ENCODE results near the gene SLC66A3. TPM values are rescaled to one million over a fixed set of nuclear protein-coding genes. Genes with fewer than 3 reads are reported as not detected.

SLC66A3 gene
- total RNA-seq, 1 experiment from 2014 or later = 16.7 TPM

GRCh38 chr2:11134349-11134748 is 20.9 kb upstream of the SLC66A3 start:
- no peak for DNase-seq (ENCODE audit: low spot score)

GRCh38 chr2:11140492-11140891 is 14.8 kb upstream of the SLC66A3 start:
- DNase-seq (ENCODE audit: low spot score) = no peak

DNA sequence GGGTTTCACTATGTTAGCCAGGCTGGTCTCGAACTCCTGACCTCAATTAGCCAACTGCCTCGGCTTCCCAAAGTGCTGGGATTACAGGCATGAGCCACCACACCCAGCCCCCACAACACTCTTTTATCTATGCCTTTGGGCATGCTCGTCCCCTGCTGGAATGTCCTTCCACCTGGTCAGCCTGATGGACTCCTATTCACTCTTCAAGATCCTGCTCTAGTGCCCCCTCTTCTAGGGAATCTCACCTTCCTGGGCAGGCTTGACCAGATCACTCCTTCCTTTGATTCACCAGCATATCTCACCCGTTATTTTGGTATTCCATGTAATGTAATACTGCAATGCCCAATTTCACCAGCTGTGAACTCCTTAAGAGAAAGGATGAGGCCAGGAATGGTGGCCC is 13.9 kb upstream of the SLC66A3 start:
- no peak for DNase-seq (ENCODE audit: low spot score)

- DNase-seq (ENCODE audit: low spot score) = no peak
Measured at GRCh38 chr2:11142330-11142729, 12.9 kb upstream of the SLC66A3 start.

DNA sequence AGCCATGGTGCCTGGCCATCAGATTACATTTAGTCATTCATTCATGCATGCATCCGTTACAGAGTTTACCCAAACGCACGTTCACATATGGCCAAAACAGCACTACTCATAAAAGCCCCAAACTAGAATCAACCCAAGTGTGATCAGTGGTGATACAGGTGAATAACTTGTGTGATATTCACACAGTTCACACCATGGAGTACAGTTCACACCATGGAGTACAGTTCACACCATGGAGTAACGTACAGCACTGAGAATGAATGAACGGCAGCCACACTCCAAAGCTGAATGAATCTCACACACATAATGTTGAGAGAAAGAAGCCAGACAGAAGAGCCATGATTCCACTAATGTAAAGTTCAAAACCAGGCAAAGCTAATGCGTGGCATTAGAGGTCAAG is 12.3 kb upstream of the SLC66A3 start:
- DNase-seq (ENCODE audit: low spot score) = no peak

- no peak for DNase-seq (ENCODE audit: low spot score)
Measured at GRCh38 chr2:11144077-11144737, 11.1 kb upstream of the SLC66A3 start.

- DNase-seq (ENCODE audit: low spot score) = no peak
Measured at GRCh38 chr2:11144738-11145079, 10.6 kb upstream of the SLC66A3 start.

DNA sequence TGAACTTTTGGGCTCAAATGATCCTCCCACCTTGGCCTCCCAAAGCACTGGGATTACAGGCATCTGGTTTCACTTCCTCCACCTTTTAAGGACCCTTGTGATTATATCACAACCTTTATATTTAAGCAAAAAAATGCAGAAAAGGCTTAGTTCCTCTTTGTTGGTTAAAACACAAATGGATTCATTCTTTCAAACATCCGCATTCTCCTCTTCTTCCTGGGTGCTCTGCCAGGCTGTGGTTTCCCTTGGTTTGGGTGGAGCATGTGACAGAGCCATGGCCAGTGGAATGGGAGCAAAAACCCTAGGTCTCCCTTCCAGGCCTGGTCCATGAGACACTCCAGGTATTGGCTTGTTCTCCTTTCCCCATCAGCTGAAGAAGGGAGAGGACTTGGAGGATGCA is 9.9 kb upstream of the SLC66A3 start:
- DNase-seq (ENCODE audit: low spot score) = no peak

DNA sequence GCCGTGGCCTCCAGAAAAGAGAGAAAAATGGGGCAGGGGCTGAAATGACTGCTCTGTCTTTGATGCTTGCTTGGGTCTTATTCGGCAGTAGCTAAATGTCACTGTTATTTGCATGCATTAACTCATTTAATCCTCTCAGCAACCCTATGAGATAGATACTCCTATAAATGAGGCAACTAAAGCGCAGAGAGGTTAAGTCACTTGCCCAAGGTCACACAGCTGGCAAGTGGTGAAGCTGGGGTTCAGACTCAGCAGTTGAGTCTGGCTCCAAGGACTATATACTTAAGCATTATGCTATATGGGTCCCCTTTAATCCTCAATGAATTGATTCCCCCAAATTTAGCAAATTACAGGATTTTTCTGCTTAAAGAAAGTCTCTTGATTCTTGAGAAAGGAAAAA is 9.2 kb upstream of the SLC66A3 start:
- DNase-seq (ENCODE audit: low spot score) = no peak

- no peak for DNase-seq (ENCODE audit: low spot score)
Measured at GRCh38 chr2:11147263-11147662, 8.0 kb upstream of the SLC66A3 start.

DNA sequence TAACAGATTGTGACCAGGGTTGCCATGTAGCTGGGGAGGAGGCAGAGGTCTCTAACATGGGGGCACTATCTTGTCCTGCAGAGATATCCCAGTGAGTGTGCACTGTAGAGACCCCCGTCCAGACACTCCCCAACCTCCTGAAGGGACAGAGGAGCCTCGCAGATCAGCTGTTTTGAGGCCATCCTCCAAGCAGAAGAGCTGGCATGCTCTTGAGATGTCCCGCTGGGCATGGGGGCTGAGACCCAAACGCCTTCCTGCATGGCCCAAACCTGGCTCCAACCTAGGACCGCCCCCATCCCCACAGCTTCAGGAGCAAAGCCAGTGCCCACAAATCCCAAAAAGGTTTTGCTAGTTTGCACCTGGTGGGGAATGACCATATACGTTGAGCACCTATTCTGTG is 2.7 kb upstream of the SLC66A3 start:
- DNase-seq (ENCODE audit: low spot score) = no peak

DNA sequence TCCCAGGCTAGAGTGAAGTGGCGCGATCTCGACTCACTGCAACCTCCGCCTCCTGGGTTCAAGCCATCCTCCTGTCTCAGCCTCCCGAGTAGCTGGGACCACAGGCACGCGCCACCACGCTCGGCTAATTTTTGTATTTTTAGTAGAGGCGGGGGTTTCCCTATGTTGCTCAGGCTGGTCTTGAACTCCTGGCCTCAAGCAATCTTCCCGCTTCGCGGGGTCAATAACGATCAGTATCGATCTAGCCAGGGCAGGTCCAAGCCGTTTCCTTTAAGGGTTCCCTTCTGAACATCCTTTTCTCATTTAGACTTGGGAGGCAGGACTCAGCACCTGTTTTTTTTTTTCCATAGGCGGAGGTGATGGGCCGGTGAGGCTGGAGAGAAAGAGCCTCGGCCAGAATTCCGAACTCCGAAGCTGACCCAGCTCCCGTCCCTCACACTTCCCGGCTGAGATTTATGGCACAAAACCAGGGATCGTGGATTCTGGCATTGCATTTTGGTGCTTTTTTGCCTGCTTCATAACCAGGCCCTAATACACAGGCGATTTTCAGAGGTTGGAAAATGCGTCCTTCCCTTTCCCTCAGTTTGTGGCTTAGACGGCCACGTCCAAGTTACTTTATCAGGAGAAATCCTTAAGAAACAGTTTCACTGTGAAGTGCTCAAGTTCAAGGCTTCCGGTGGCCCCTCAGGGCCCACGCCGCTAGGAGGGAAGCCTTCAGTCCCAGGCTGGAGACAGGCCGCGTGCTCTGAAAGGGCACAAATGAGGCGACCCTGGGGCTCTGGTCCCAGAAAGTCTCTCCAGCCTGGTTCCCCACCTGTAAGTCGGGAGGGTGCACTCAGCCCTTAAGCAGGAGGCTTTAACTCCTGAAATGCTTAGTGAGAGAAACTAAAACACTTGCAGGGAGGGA is 998 bp upstream of the SLC66A3 start:
- DNase-seq (ENCODE audit: low spot score) = no peak

DNA sequence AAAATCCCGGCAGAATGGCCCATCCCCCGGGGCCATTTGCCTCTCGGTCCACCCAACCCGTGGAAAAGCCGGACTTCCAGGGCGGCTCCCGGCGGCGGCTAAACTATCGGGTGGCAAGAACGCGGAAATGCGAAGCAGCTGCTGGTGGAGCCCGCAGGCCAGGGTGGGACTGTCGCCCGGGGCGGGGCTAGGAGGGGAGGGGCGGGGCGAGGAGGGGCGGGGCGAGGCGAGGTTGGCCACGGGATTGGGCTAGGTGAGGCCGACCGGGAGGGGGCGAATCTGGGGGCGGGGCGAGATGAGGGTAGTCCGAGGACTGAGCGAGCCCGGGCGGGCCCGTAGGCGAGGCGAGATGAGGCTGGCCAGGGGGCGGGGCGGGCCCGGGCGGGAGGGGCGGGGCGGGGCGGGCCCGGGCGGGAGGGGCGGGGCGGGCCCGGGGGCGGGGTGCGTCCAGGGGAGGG is 315 bp upstream of the SLC66A3 start:
- peak; percentile 96 for DNase-seq (ENCODE audit: low spot score)

DNA sequence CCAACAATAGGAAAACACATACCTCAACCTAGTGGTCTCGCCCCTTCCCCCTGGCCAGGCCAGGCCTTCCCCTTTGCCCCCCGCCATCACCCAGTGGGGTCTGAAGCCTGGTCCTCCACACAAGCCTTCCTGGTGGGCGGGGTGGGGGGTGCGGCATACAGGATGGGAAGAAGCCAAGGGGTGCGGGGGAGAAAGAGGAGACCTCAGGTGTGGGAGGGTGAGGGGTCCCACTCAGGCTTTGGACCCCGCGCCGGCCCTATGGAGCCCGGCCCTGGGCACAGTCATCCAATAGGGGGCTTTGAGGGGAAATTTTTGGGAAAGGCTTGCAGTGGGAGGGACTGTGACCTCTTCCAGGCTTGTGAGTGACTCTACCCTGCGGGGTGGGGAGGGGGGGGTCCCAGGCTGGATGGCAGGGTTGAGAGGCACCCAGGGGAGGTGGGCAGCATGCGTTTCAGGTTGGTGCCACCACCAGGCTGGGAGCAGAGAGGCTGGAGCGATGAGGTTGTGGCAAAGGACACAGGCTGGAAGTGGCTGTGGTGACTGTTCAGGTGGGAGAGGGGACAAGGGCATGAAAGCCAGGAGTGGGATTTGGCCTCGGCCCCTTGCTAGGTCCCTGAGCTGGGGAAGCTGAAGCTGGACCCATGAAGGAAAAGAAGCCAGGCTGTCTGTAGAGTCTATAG is 1.3 kb downstream of the SLC66A3 start:
- DNase-seq (ENCODE audit: low spot score) = no peak

DNA sequence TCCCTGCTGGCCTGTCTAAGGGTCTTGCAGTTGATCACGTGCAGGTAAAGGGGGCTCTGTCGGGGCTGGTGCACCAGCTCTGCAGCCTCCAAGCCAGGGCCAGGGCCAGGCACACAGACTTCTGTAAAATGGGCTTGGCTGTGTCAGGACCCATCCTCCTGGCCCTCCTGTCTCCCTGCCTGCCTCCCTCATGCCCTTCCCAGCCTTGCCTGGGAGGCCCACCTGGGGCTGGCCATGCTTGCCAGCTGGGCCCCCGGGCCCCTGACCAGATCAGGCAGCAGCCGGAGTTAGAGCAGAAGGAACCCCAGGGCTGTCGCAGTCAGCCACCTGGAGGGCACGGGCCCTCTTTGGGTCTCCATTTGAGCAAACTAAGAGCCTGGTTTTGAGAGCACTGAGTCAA is 2.0 kb downstream of the SLC66A3 start:
- no peak for DNase-seq (ENCODE audit: low spot score)

GRCh38 chr2:11157731-11158130 is 2.5 kb downstream of the SLC66A3 start:
- no peak for DNase-seq (ENCODE audit: low spot score)

DNA sequence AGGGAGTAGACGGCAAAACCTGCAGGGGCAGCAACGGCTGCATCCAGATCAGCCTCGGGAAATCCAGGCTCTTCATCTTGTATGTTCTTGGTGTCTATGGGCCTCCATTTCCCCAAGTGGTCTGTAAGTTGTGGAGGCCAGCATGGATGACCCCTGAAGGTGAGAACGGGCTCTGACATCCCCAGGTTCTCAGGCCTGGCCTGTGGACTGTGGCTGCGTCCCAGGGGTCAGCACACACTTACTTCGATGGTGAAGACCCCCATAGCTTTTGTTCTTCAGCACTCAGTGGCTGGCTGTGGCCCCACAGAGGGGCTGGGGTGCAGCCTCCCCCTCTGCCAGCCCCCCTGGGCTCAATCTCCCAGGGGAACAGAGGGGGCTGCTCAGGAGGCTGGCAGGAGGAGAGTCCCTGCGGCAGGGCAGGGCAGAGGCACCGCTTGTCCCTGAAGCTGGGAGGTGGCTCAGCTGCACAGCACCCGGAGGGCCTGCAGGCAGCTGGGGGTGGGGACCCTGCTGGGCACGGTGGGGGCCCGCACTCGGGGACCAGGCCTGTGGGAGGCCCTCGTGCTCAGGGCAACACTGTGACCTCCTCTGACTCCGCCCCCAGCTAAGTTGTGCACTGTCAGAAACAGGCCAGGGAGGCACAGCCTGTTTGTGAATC is 3.8 kb downstream of the SLC66A3 start:
- DNase-seq (ENCODE audit: low spot score) = no peak

- no peak for DNase-seq (ENCODE audit: low spot score)
Measured at GRCh38 chr2:11159574-11160170, 4.4 kb downstream of the SLC66A3 start.

DNA sequence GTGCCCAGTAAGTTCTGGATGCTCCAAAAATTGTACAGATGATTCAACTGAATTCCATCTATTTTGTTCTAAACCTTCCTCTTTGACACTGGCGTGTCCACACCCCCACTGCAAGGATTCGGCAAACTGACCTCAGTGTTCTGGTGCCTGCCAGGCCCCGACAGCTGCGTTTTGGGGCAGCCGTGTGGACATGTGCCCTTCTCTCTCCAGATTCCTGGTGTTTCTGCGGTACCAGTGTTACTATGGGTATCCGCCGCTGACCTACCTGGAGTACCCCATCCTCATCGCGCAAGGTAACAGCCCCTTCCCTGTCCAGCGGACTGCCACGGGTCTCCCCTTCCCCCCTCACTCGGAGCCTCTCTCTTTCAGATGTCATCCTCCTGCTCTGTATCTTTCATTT is 5.0 kb downstream of the SLC66A3 start:
- DNase-seq (ENCODE audit: low spot score) = no peak

- no peak for DNase-seq (ENCODE audit: low spot score)
Measured at GRCh38 chr2:11160731-11161455, 5.6 kb downstream of the SLC66A3 start.

DNA sequence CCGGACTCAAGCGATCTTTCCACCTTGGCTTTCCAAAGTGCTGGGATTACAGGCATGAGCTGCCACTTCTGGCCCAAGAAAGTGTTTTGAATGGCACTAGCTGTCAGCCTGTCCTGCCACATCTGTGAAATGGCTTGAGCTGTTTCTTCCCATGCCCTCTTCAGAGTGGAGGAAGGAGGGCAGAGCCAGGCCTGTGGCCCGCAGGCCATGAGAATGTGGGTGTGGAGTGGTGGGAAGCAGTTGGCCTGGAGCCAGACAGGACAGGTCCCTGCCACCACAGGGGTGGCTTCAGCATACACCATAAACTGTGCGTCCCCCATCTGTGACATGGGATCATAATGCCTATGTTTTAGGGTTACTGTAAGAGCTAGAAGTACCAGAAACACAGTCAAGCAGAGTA is 6.5 kb downstream of the SLC66A3 start:
- no peak for DNase-seq (ENCODE audit: low spot score)
